ENCODE data around the gene GZMM. TPM values are rescaled to one million over a fixed set of nuclear protein-coding genes. Genes with fewer than 3 reads are reported as not detected.

GZMM gene
- total and polyA plus RNA-seq, 8 donors = 0.45 to 1.4 (median 0.70) TPM; not detected in 1

DNA sequence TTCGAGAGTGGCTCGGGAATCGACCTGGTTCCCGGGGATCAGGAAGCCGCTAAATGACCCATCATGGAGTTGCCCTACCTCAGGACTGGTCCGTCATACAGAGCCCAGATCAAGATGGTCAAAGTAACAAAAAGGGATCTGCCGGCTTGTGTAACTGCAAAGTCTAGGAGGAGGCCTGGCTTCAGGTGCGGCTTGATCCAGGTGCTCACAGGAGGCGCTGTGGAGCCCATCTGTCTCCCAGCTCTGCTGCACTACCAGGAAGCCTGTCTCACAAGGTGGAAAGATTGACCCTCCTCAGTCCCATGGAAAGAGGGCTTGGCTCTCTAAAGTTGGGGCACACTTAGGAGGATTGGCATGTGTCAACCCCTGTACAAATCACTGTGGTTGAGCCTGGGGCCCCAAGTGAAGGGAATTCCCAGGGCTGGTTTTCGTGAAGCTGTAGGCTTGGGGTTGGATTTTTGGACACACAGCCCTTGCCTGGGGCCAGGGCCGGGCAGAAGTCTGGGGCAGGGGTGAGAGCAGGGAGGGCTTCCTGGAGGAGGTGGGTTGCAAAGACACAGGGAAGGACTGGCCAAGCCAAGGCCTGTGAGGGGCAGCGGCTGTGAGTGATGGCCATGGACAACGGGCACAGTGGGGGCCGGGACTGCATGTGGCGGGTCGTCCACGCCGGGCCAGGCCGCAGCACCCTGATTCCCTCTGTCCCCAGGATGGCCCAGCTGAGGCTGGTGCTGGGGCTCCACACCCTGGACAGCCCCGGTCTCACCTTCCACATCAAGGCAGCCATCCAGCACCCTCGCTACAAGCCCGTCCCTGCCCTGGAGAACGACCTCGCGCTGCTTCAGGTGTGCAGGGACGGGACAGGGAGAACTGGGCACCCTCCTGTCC is 4.2 kb downstream of the GZMM start:
- intact Hi-C loops (cut with DNase I) = no loop called here
- TF ChIP-seq, protein P1, sequence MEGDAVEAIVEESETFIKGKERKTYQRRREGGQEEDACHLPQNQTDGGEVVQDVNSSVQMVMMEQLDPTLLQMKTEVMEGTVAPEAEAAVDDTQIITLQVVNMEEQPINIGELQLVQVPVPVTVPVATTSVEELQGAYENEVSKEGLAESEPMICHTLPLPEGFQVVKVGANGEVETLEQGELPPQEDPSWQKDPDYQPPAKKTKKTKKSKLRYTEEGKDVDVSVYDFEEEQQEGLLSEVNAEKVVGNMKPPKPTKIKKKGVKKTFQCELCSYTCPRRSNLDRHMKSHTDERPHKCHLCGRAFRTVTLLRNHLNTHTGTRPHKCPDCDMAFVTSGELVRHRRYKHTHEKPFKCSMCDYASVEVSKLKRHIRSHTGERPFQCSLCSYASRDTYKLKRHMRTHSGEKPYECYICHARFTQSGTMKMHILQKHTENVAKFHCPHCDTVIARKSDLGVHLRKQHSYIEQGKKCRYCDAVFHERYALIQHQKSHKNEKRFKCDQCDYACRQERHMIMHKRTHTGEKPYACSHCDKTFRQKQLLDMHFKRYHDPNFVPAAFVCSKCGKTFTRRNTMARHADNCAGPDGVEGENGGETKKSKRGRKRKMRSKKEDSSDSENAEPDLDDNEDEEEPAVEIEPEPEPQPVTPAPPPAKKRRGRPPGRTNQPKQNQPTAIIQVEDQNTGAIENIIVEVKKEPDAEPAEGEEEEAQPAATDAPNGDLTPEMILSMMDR (IDR thresholded peaks at IDR 0.05) = no peak
- Histone ChIP-seq H3K4me3 (no peak overlapping the region), H3K27me3 (peaks cover 0 to 17% of the 10 kb centered on the region in 2 donors), H3K36me3 (no peaks in the 10 kb centered on the region), H3K4me1 (no peaks in the 10 kb centered on the region), H3K9me3 (no peaks in the 10 kb centered on the region), H3K27ac (no peak overlapping the region)
- peak in 1 of 4 donors; percentile 61 for DNase-seq
- ATAC-seq = no peak

- Histone ChIP-seq H3K4me3 (no peak overlapping the region), H3K27me3 (peaks cover 0 to 17% of the 10 kb centered on the region in 2 donors), H3K9me3 (no peaks in the 10 kb centered on the region), H3K27ac (no peak overlapping the region), H3K36me3 (no peaks in the 10 kb centered on the region), H3K4me1 (no peaks in the 10 kb centered on the region)
- DNase-seq (peak in 1 of 4 donors; percentile 74), ATAC-seq (no peak)
- intact Hi-C loops (cut with DNase I) = no loop called here
- TF ChIP-seq, protein P1 (IDR thresholded peaks at IDR 0.05) = no peak
Observed at GRCh38 chr19:548886-549830, 5.3 kb downstream of the GZMM start.

GRCh38 chr19:554817-555216 is 11.0 kb downstream of the GZMM start:
- H3K9me3 ChIP-seq = no peaks in the 10 kb centered on the region
- H3K4me3 ChIP-seq = no peak overlapping the region
- DNase-seq (peak in 1 of 4 donors; percentile 53), ATAC-seq (no peak)
- peaks cover 8 to 13% of the 10 kb centered on the region in 2 donors for H3K4me1 ChIP-seq
- H3K27me3 ChIP-seq = peaks cover 0 to 11% of the 10 kb centered on the region in 2 donors
- intact Hi-C loops (cut with DNase I) = no loop called here
- no peak overlapping the region for H3K27ac ChIP-seq
- H3K36me3 ChIP-seq = no peaks in the 10 kb centered on the region
- TF ChIP-seq, protein P1 (IDR thresholded peaks at IDR 0.05) = no peak

- TF ChIP-seq, protein P1 (IDR thresholded peaks at IDR 0.05) = no peak
- intact Hi-C loops (cut with DNase I) = no loop called here
- H3K4me3 ChIP-seq = no peak overlapping the region
- H3K27me3 ChIP-seq = peaks cover 0 to 11% of the 10 kb centered on the region in 2 donors
- DNase-seq = peak in 1 of 4 donors; percentile 27
- H3K4me1 ChIP-seq = peaks cover 8 to 13% of the 10 kb centered on the region in 2 donors
- no peaks in the 10 kb centered on the region for H3K9me3 ChIP-seq
- no peak for ATAC-seq
- H3K27ac ChIP-seq = peak overlapping the region in 1 of 2 donors; percentile 15
- no peaks in the 10 kb centered on the region for H3K36me3 ChIP-seq
Observed at GRCh38 chr19:555474-555808, 11.6 kb downstream of the GZMM start.

Data from left lung (tissue), 10 donors.